ENCODE measurements around the gene CRTAC1. TPM values are rescaled to one million over a fixed set of nuclear protein-coding genes. Genes with fewer than 3 reads are reported as not detected.

The CRTAC1 gene
- total RNA-seq, 1 donor from 2014 or later: not detected

- no peak overlapping the region for H3K4me3 Mint-ChIP-seq
- intact Hi-C loops (cut with micrococcal nuclease): no loop called here
- no peak for DNase-seq (ENCODE audit: low spot score)
- no peaks in the 10 kb centered on the region for H3K9me3 Mint-ChIP-seq
- H3K27me3 Mint-ChIP-seq (ENCODE audit: insufficient read depth): peaks cover 5% of the 10 kb centered on the region
- H3K27ac Mint-ChIP-seq: no peak overlapping the region
- no peaks in the 10 kb centered on the region for H3K4me1 Mint-ChIP-seq (ENCODE audit: low read depth)
- no peaks in the 10 kb centered on the region for H3K36me3 Mint-ChIP-seq (ENCODE audit: low read depth)
Observed at GRCh38 chr10:97892939-97893338, 137.5 kb downstream of the CRTAC1 start.

DNA sequence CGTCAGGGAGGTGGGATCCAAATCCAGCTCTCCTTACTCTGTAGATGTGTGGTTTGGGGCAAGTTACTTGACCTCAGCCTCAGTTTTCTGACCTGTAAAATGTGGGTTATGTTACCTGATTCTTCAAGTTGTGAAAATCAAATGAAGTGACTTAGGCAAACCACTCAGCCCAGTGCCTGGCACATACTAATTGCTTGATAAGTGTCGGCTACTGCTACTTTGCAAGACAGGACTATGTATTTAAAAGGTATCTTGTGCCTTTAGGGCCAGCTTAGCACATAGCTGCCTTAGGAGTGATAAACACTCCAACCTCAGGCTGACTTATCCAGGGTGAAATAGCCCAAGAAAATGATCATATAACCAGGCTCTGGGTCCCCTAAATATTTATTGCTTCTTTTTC lies 137.9 kb downstream of the CRTAC1 start:
- Mint-ChIP-seq H3K27ac (no peak overlapping the region), H3K9me3 (no peaks in the 10 kb centered on the region), H3K27me3 (ENCODE audit: insufficient read depth) (peaks cover 5% of the 10 kb centered on the region), H3K4me1 (ENCODE audit: low read depth) (no peaks in the 10 kb centered on the region), H3K4me3 (no peak overlapping the region), H3K36me3 (ENCODE audit: low read depth) (no peaks in the 10 kb centered on the region)
- no peak for DNase-seq (ENCODE audit: low spot score)
- intact Hi-C loops (cut with micrococcal nuclease): no loop called here

DNA sequence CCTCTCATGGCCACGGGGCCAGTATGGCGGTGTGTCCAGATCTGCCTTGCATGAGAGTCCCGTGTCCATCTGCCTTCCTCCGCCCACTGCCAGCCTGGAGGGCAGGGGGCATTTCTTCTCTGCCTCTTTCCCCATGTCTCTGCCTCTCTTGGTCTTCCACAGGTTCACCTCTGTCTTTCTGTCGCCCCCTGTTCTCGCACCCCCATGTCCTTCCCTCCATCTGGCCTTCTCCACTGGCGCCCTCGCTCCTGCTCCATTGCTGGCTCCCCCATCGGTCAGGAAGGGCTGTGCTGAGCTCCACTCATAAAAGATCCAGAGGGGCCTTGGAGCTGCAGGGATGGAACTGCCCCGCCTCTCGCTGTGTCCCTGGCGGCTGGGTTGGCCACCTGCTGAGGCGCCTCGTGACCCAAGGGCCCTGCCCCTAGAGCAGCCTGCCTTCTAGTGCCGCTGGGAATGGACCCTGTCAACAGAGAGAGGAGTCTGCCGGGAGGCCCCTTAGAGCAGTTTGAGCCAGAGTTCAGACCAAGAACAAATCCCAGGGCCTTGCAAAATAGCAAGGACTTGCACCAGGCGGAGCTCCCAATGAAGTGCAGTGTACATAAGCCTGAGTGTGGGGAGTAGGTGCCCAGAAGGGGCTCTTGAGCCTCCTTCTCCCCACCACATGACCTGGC lies 138.8 kb downstream of the CRTAC1 start:
- Mint-ChIP-seq H3K9me3 (no peaks in the 10 kb centered on the region), H3K36me3 (ENCODE audit: low read depth) (no peaks in the 10 kb centered on the region), H3K27ac (no peak overlapping the region), H3K27me3 (ENCODE audit: insufficient read depth) (peaks cover 5% of the 10 kb centered on the region), H3K4me3 (no peak overlapping the region), H3K4me1 (ENCODE audit: low read depth) (no peaks in the 10 kb centered on the region)
- intact Hi-C loops (cut with micrococcal nuclease): no loop called here
- no peak for DNase-seq (ENCODE audit: low spot score)

GRCh38 chr10:97889461-97890265 lies 140.8 kb downstream of the CRTAC1 start:
- Mint-ChIP-seq H3K9me3 (no peaks in the 10 kb centered on the region), H3K27ac (no peak overlapping the region), H3K36me3 (ENCODE audit: low read depth) (no peaks in the 10 kb centered on the region), H3K4me3 (no peak overlapping the region), H3K4me1 (ENCODE audit: low read depth) (no peaks in the 10 kb centered on the region), H3K27me3 (ENCODE audit: insufficient read depth) (peaks cover 6% of the 10 kb centered on the region)
- no peak for DNase-seq (ENCODE audit: low spot score)
- intact Hi-C loops (cut with micrococcal nuclease): no loop called here

DNA sequence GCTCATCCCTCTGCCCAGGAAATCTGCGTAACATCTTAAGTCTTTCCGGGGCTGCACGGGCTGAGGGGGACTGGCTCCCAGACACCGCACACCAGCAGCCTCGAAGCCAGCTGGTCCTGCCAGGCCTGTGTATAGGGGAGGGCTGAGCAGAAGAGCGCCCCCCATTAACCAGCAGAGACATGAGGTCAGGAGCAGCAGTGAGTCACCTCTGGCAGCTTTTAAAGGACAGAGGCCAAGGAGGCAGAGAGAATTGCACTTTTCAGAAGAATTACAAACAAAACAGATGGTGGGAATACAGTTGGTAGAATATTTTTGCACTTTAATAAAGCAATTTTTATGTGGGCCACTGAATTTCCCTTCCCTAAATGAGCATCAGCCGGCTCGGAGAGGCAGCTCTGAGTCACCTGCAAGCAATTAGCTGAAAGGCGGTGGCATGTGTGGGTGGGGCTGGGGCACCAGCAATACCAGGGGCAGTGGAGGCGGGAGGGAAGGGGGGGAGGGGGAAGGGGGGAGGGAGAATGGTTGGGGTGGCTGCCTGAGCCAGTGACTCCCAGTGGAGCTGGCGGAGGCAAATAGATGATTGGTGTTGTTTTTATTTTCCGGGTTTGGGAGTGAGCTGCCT lies 141.7 kb downstream of the CRTAC1 start:
- Mint-ChIP-seq H3K4me3 (no peak overlapping the region), H3K27ac (no peak overlapping the region), H3K27me3 (ENCODE audit: insufficient read depth) (peaks cover 8% of the 10 kb centered on the region), H3K4me1 (ENCODE audit: low read depth) (no peaks in the 10 kb centered on the region), H3K9me3 (no peaks in the 10 kb centered on the region), H3K36me3 (ENCODE audit: low read depth) (no peaks in the 10 kb centered on the region)
- intact Hi-C loops (cut with micrococcal nuclease): no loop called here
- no peak for DNase-seq (ENCODE audit: low spot score)

DNA sequence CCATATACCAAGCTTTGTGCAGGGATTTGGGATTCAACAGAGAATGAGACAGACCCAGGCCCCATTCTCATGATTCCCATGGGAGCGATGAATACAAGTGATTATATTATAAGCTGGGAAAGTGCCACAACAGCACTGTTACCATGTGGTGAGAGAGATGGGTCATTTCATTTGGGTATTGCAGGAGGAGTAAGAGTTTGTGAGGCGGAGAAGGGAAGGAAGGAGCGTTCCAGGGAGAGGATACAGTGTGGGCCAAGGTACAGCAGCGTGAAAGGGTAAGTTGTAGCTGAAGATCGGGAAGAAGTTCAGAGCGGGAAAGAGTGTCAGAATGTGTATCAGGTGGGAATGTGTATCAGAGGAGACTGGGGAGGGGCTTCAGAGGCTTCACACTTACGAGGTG lies 142.3 kb downstream of the CRTAC1 start:
- Mint-ChIP-seq H3K36me3 (ENCODE audit: low read depth) (no peaks in the 10 kb centered on the region), H3K27ac (no peak overlapping the region), H3K4me1 (ENCODE audit: low read depth) (no peaks in the 10 kb centered on the region), H3K27me3 (ENCODE audit: insufficient read depth) (peaks cover 8% of the 10 kb centered on the region), H3K9me3 (no peaks in the 10 kb centered on the region), H3K4me3 (no peak overlapping the region)
- intact Hi-C loops (cut with micrococcal nuclease): no loop called here
- no peak for DNase-seq (ENCODE audit: low spot score)

GRCh38 chr10:97887399-97887798 lies 143.0 kb downstream of the CRTAC1 start:
- H3K9me3 Mint-ChIP-seq: no peaks in the 10 kb centered on the region
- intact Hi-C loops (cut with micrococcal nuclease): no loop called here
- H3K27ac Mint-ChIP-seq: no peak overlapping the region
- no peak for DNase-seq (ENCODE audit: low spot score)
- H3K36me3 Mint-ChIP-seq (ENCODE audit: low read depth): no peaks in the 10 kb centered on the region
- peaks cover 10% of the 10 kb centered on the region for H3K27me3 Mint-ChIP-seq (ENCODE audit: insufficient read depth)
- no peaks in the 10 kb centered on the region for H3K4me1 Mint-ChIP-seq (ENCODE audit: low read depth)
- no peak overlapping the region for H3K4me3 Mint-ChIP-seq

GRCh38 chr10:97886286-97886685 lies 144.1 kb downstream of the CRTAC1 start:
- no peaks in the 10 kb centered on the region for H3K36me3 Mint-ChIP-seq (ENCODE audit: low read depth)
- H3K9me3 Mint-ChIP-seq: no peaks in the 10 kb centered on the region
- intact Hi-C loops (cut with micrococcal nuclease): no loop called here
- no peak for DNase-seq (ENCODE audit: low spot score)
- no peaks in the 10 kb centered on the region for H3K4me1 Mint-ChIP-seq (ENCODE audit: low read depth)
- peaks cover 12% of the 10 kb centered on the region for H3K27me3 Mint-ChIP-seq (ENCODE audit: insufficient read depth)
- H3K27ac Mint-ChIP-seq: no peak overlapping the region
- H3K4me3 Mint-ChIP-seq: no peak overlapping the region

- intact Hi-C loops (cut with micrococcal nuclease): no loop called here
- Mint-ChIP-seq H3K27ac (no peak overlapping the region), H3K4me1 (ENCODE audit: low read depth) (no peaks in the 10 kb centered on the region), H3K4me3 (no peak overlapping the region), H3K27me3 (ENCODE audit: insufficient read depth) (peaks cover 14% of the 10 kb centered on the region), H3K36me3 (ENCODE audit: low read depth) (no peaks in the 10 kb centered on the region), H3K9me3 (no peaks in the 10 kb centered on the region)
- DNase-seq (ENCODE audit: low spot score): no peak
Observed at GRCh38 chr10:97883092-97883485, 147.3 kb downstream of the CRTAC1 start.

DNA sequence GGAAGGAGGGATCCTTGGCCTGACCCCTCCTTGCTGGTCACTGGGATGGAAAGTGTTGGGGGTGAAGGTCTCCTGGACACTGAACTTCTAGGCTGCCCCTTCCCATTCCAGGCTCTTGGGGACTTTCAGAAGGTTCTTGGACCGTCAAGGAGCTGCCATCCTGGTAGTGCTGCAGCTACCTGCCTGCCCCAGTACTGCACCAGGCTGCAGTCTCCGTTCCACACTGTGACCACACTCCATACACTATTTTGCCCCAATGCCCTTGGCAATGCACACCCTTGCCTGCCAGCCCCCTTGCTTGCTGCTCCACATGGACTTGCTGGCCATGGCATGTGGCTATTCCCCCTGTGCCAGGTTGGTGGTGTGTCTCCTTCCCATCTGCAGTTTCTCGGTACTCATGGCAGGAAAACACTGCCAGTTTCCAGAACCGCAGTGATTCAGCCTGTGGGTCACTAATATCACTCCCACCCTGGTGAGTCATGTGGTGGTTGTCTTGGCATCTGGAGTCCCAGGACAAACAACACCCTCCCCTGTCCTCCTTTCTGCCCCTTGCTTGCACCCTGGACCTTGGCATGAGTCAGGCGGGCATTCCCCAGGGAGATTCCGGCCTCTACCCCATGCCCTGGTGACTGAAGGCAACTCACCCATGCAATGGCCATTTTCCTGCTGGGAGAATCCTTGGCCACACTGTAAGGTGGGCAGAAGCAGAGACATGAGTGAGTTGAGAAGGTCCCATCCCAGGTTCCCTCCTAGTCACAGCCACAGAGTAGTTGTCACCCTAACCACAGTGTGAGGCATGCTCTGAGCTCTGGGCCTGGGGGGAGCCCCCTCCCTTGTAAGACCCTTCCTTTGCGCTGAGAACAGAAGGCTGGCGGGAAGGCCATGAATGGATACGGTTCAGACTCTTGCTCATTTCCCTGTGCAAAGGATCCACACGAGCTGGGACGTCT lies 148.0 kb downstream of the CRTAC1 start:
- no peak for DNase-seq (ENCODE audit: low spot score)
- intact Hi-C loops (cut with micrococcal nuclease): no loop called here
- peaks cover 14% of the 10 kb centered on the region for H3K27me3 Mint-ChIP-seq (ENCODE audit: insufficient read depth)
- H3K27ac Mint-ChIP-seq: no peak overlapping the region
- H3K4me1 Mint-ChIP-seq (ENCODE audit: low read depth): no peaks in the 10 kb centered on the region
- H3K36me3 Mint-ChIP-seq (ENCODE audit: low read depth): no peaks in the 10 kb centered on the region
- H3K9me3 Mint-ChIP-seq: no peaks in the 10 kb centered on the region
- H3K4me3 Mint-ChIP-seq: no peak overlapping the region

DNA sequence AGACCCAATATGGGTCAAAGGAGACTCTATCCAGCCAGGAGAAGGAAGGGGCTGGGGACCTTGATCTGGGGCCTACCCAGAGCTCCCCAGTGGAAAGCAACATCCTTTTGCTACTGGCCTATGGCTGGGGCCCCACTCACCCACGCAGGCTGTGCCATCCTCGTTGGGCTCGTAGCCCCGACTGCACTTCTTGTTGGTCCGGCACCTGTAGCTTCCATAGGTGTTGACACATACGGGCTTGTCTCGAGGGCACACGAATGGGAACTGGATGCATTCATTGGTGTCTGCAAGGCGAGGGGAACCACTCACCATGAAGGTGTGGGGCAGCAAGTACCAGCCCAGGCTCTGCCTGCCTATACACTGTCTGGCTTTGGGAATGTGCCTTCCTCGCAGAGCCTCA lies 150.3 kb downstream of the CRTAC1 start:
- no peaks in the 10 kb centered on the region for H3K9me3 Mint-ChIP-seq
- no peak overlapping the region for H3K4me3 Mint-ChIP-seq
- intact Hi-C loops (cut with micrococcal nuclease): no loop called here

DNA sequence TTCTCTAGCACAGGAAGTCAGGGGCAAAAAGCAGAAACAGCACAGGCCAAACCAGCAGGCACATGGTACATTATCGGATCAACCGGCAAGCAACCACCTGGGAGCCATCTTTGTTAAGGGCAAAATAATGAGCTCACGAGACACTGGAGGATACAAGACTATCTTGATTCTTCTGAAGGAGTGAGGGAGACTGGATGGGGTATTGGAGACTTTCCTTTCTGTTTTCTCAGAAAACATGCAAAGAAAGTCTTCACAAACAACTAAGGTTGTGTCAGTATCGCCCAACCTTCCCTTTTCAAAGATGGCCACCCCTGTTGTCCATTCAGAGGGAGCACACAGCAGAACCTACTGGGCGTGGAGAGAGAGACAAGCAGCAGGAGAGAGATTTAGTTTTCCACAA lies 151.2 kb downstream of the CRTAC1 start:
- intact Hi-C loops (cut with micrococcal nuclease): no loop called here
- H3K27ac Mint-ChIP-seq: no peak overlapping the region
- H3K4me1 Mint-ChIP-seq (ENCODE audit: low read depth): no peaks in the 10 kb centered on the region
- H3K9me3 Mint-ChIP-seq: no peaks in the 10 kb centered on the region
- no peak overlapping the region for H3K4me3 Mint-ChIP-seq
- no peak for DNase-seq (ENCODE audit: low spot score)
- peaks cover 18% of the 10 kb centered on the region for H3K27me3 Mint-ChIP-seq (ENCODE audit: insufficient read depth)
- no peaks in the 10 kb centered on the region for H3K36me3 Mint-ChIP-seq (ENCODE audit: low read depth)

More for the DNA sequence above, 150.3 kb downstream of the CRTAC1 start:
- H3K36me3 Mint-ChIP-seq (ENCODE audit: low read depth): no peaks in the 10 kb centered on the region
- no peak for DNase-seq (ENCODE audit: low spot score)
- H3K27me3 Mint-ChIP-seq (ENCODE audit: insufficient read depth): peaks cover 14% of the 10 kb centered on the region
- H3K27ac Mint-ChIP-seq: no peak overlapping the region
- no peaks in the 10 kb centered on the region for H3K4me1 Mint-ChIP-seq (ENCODE audit: low read depth)

Measured in activated T-helper 1 cell treated with anti-CD3 and anti-CD28 coated beads, Interleukin-12 subunit alpha, Interleukin-12 subunit beta, Interleukin-2, Interleukin-4 antibody, amounts not matched to agents 30 ng/mL and 10 ng/mL and 1 ng/mL, durations not matched to agents 14 hours and 24 hours and 36 hours (primary cell).